Activated CD8-positive, alpha-beta T cell treated with anti-CD3 and anti-CD28 coated beads, Interleukin-2, amount 10 ng/mL, durations not matched to agents 7 days and 5 days (primary cell): ENCODE results near the gene STX2. TPM values are rescaled to one million over a fixed set of nuclear protein-coding genes. Genes with fewer than 3 reads are reported as not detected.

Experiments used
- ATAC-seq: fragments of 150-1000 bp; cut with Tn5 transposase; one replicate; pipeline ENCODE4 v1.10.0; 2021; ENCODE audit warnings: moderate library complexity
- CTCF ChIA-PET: fragments of 350-600 bp; sonication (Branson Sonifier 250); formaldehyde crosslinking; loops from one replicate; lab custom pipeline; 2021; ENCODE audit warnings: antibody characterized with exemption; lab: Charles Lee
- POLR2A ChIA-PET: fragments of 350-600 bp; sonication (Branson Sonifier 250); formaldehyde crosslinking; loops from one replicate; lab custom pipeline; 2021; ENCODE audit warnings: antibody characterized with exemption; lab: Charles Lee
- DNase-seq: peaks from one replicate; pipeline ENCODE4 v3.0.0-alpha.2; 2020
- H3K27ac Mint-ChIP-seq: one replicate; pipeline ENCODE4 v1.8.0; 2021; ENCODE audit warnings: mild to moderate bottlenecking, mixed read lengths
- H3K27me3 Mint-ChIP-seq: one replicate; pipeline ENCODE4 v1.8.0; 2021; ENCODE audit warnings: low read depth, mixed read lengths
- H3K36me3 Mint-ChIP-seq: one replicate; pipeline ENCODE4 v1.8.0; 2021; ENCODE audit warnings: low read depth, mixed read lengths
- H3K4me1 Mint-ChIP-seq: one replicate; pipeline ENCODE4 v1.8.0; 2021; ENCODE audit warnings: low read depth, mixed read lengths
- H3K4me3 Mint-ChIP-seq: one replicate; pipeline ENCODE4 v1.8.0; 2021; ENCODE audit warnings: mild to moderate bottlenecking, mixed read lengths
- H3K9me3 Mint-ChIP-seq: one replicate; pipeline ENCODE4 v1.8.0; 2022; ENCODE audit warnings: mixed read lengths; ENCODE audit not compliant: insufficient read depth
- total RNA-seq, 2 experiments: library from RNA; stranded (reverse); gene quantifications; one replicate each; pipeline ENCODE4 v1.2.3, GENCODE V29; 2021

Gene STX2
- total RNA-seq, 2 experiments from 2014 or later = 24.5 to 24.9 TPM

GRCh38 chr12:130839770-130840404, 837 bp upstream of the STX2 start:
- H3K4me1 Mint-ChIP-seq = peaks cover 32% of the 10 kb centered on the region
- peaks cover 2% of the 10 kb centered on the region for H3K27me3 Mint-ChIP-seq
- POLR2A ChIA-PET = no interaction called here
- H3K9me3 Mint-ChIP-seq = no peaks in the 10 kb centered on the region
- CTCF ChIA-PET = interaction anchor here (0.9 to 2.5 kb wide), 3 partner anchors 13 to 31 kb away, joined by 3 to 13 read pairs (median 4); no protein-coding TSS in a partner anchor
- H3K27ac Mint-ChIP-seq = peak overlapping the region; percentile 71
- no peak for ATAC-seq
- no peak for DNase-seq
- peaks cover 2% of the 10 kb centered on the region for H3K36me3 Mint-ChIP-seq
- H3K4me3 Mint-ChIP-seq = peak overlapping the region; percentile 77

GRCh38 chr12:130838284-130838950, 633 bp downstream of the STX2 start:
- peaks cover 34% of the 10 kb centered on the region for H3K4me1 Mint-ChIP-seq
- peaks cover 4% of the 10 kb centered on the region for H3K36me3 Mint-ChIP-seq
- DNase-seq = peak; percentile 46
- H3K27ac Mint-ChIP-seq = no peak overlapping the region
- H3K4me3 Mint-ChIP-seq = peak overlapping the region; percentile 81
- peak; percentile 48 for ATAC-seq
- H3K27me3 Mint-ChIP-seq = no peaks in the 10 kb centered on the region
- no peaks in the 10 kb centered on the region for H3K9me3 Mint-ChIP-seq
- ChIA-PET POLR2A (interaction anchor here (1.5 kb wide), 1 partner anchor 32 kb away, joined by 4 read pairs; no protein-coding TSS in a partner anchor), CTCF (interaction anchor here (1.4 to 5.6 kb wide), 3 partner anchors 8 to 32 kb away, joined by 3 to 45 read pairs (median 13); no protein-coding TSS in a partner anchor)

- no peak overlapping the region for H3K27ac Mint-ChIP-seq
- ChIA-PET CTCF (interaction anchor here (0.6 to 5.6 kb wide), 3 partner anchors 9 to 73 kb away, joined by 3 to 45 read pairs (median 3); no protein-coding TSS in a partner anchor), POLR2A (no interaction called here)
- DNase-seq = no peak
- peaks cover 4% of the 10 kb centered on the region for H3K36me3 Mint-ChIP-seq
- no peak overlapping the region for H3K4me3 Mint-ChIP-seq
- ATAC-seq = no peak
- H3K27me3 Mint-ChIP-seq = no peaks in the 10 kb centered on the region
- H3K4me1 Mint-ChIP-seq = peaks cover 34% of the 10 kb centered on the region
- no peaks in the 10 kb centered on the region for H3K9me3 Mint-ChIP-seq
These were observed 3.6 kb downstream of the STX2 start for GRCh38 chr12:130835436-130835835.

- Mint-ChIP-seq H3K4me1 (peaks cover 34% of the 10 kb centered on the region), H3K9me3 (no peaks in the 10 kb centered on the region), H3K36me3 (peaks cover 4% of the 10 kb centered on the region), H3K4me3 (no peak overlapping the region), H3K27me3 (no peaks in the 10 kb centered on the region), H3K27ac (no peak overlapping the region)
- DNase-seq (no peak), ATAC-seq (no peak)
- ChIA-PET CTCF (interaction anchor here (0.6 to 5.6 kb wide), 4 partner anchors 9 to 73 kb away, joined by 3 to 45 read pairs (median 4); no protein-coding TSS in a partner anchor), POLR2A (no interaction called here)
These were observed 4.0 kb downstream of the STX2 start for GRCh38 chr12:130835011-130835410.

- H3K9me3 Mint-ChIP-seq = no peaks in the 10 kb centered on the region
- no peak for ATAC-seq
These were observed 6.4 kb downstream of the STX2 start for GRCh38 chr12:130832561-130833209.

DNA sequence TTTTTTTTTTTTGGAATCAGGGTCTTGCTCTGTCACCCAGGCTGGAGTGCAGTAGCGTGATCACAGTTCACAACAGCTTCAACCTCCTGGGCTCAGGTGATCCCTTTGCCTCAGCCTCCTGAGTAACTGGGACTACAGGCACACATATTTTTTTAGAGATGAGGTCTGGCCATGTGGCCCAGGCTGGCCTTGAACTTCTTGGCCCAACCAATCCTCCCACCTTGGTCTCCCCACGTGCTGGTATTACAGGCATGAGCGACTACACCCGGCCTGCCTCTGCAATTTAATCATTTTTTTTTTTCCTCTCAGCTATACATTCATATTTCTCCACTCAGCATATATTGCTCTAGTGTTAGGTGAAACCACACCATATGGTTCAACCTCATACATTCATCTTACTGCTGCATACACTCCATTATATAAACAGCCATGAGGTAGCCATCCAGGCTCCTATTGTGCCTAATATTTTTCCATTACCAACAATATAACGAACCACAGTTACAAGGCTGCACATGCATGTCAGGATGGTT, 7.1 kb downstream of the STX2 start:
- Mint-ChIP-seq H3K27me3 (no peaks in the 10 kb centered on the region), H3K27ac (no peak overlapping the region), H3K4me1 (peaks cover 23% of the 10 kb centered on the region), H3K9me3 (no peaks in the 10 kb centered on the region), H3K36me3 (peaks cover 8% of the 10 kb centered on the region), H3K4me3 (no peak overlapping the region)
- ChIA-PET POLR2A (no interaction called here), CTCF (interaction anchor here (0.9 to 1.3 kb wide), 2 partner anchors 12 to 300 kb away, joined by 3 to 4 read pairs; no protein-coding TSS in a partner anchor)
- DNase-seq (no peak), ATAC-seq (no peak)

More at GRCh38 chr12:130832561-130833209, 6.4 kb downstream of the STX2 start:
- H3K4me3 Mint-ChIP-seq = no peak overlapping the region
- DNase-seq = no peak
- CTCF ChIA-PET = no interaction called here
- H3K27me3 Mint-ChIP-seq = no peaks in the 10 kb centered on the region
- peaks cover 21% of the 10 kb centered on the region for H3K4me1 Mint-ChIP-seq
- peaks cover 4% of the 10 kb centered on the region for H3K36me3 Mint-ChIP-seq
- no peak overlapping the region for H3K27ac Mint-ChIP-seq
- POLR2A ChIA-PET = no interaction called here

DNA sequence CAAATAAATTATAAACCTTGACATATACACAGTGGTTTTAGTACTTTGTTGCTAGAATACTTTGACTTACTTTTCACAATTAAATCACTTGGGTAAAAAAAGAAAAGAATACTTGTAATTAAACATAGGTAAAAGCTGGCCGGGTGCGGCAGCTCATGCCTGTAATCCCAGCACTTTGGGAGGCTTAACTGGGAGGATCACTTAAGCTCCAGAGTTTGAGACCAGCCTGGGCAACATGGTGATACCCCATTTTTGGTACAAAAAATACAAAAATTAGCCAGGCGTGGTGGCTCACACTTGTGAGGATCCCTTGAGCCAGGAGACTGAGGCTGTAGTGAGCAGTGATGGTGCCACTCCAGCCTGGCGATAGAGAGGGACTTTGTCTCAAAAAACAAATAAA, 7.8 kb downstream of the STX2 start:
- no peaks in the 10 kb centered on the region for H3K9me3 Mint-ChIP-seq
- H3K4me1 Mint-ChIP-seq = peaks cover 20% of the 10 kb centered on the region
- peaks cover 8% of the 10 kb centered on the region for H3K36me3 Mint-ChIP-seq
- H3K4me3 Mint-ChIP-seq = no peak overlapping the region
- no peak for ATAC-seq
- CTCF ChIA-PET = interaction anchor here (0.9 to 1.3 kb wide), 2 partner anchors 11 to 301 kb away, joined by 3 to 4 read pairs; no protein-coding TSS in a partner anchor
- no peak overlapping the region for H3K27ac Mint-ChIP-seq
- POLR2A ChIA-PET = no interaction called here
- DNase-seq = no peak
- no peaks in the 10 kb centered on the region for H3K27me3 Mint-ChIP-seq

DNA sequence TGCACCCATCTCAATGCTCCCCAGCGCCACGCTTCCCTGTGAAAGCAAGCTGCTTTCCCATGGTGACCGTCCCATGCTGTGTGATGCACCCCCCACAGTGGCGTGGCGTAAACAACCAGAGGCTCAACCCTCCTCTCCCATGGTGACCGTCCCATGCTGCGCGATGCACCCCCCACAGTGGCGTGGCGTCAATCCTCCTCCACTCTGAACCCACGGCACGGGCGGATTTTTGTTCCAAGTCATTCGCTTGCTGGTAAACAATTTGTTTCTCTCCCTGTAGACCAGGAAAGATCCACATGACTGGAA, 8.9 kb downstream of the STX2 start:
- H3K4me1 Mint-ChIP-seq = peaks cover 23% of the 10 kb centered on the region
- CTCF ChIA-PET = no interaction called here
- H3K4me3 Mint-ChIP-seq = no peak overlapping the region
- H3K27ac Mint-ChIP-seq = no peak overlapping the region
- H3K27me3 Mint-ChIP-seq = no peaks in the 10 kb centered on the region
- H3K9me3 Mint-ChIP-seq = no peaks in the 10 kb centered on the region
- DNase-seq = no peak
- peaks cover 10% of the 10 kb centered on the region for H3K36me3 Mint-ChIP-seq
- no peak for ATAC-seq
- POLR2A ChIA-PET = no interaction called here

GRCh38 chr12:130829391-130830245, 9.4 kb downstream of the STX2 start:
- Mint-ChIP-seq H3K27me3 (no peaks in the 10 kb centered on the region), H3K27ac (no peak overlapping the region), H3K4me1 (peaks cover 20% of the 10 kb centered on the region), H3K36me3 (peaks cover 12% of the 10 kb centered on the region), H3K9me3 (no peaks in the 10 kb centered on the region), H3K4me3 (no peak overlapping the region)
- no peak for ATAC-seq
- no peak for DNase-seq
- CTCF ChIA-PET = no interaction called here
- POLR2A ChIA-PET = no interaction called here

DNA sequence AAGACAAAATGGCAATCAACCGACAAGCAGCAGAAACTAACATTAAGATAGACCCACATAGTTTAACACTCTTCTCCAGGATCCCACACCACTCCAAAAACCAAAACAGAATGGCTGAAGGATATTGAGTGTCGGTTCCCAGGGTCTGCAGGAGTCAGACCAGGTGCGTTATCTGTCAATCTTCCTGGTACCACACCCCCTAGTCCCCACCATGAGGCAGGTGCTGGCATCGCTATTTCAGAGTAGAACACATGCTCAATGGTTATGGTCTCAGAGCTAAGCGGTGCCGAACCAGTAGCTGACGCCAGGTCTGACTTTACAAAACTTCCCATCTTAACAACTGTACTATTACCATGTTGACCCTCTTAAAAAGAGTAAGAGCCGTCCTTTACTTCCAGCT, 10.2 kb downstream of the STX2 start:
- ChIA-PET CTCF (no interaction called here), POLR2A (no interaction called here)
- Mint-ChIP-seq H3K36me3 (peaks cover 10% of the 10 kb centered on the region), H3K4me1 (peaks cover 20% of the 10 kb centered on the region), H3K4me3 (no peak overlapping the region), H3K27ac (no peak overlapping the region), H3K9me3 (no peaks in the 10 kb centered on the region), H3K27me3 (no peaks in the 10 kb centered on the region)
- DNase-seq (no peak), ATAC-seq (no peak)

DNA sequence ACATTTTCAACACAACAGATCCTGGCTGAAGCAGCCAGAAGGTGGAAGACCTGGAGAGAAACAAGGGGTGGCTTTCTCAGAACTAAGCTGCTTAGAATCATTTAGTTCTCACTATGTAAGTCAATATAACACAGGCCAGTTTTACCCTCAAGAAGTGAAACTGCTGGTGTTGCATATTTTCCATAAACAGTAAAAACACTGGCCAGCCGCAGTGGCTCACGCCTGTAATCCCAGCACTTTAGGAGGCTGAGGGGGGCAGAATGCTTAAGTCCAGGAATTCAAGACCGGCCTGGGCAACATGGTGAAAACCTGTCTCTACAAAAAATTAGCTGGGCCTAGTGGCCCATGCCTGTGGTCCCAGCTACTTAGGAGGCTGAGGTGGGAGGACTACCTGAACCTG, 11.6 kb downstream of the STX2 start:
- Mint-ChIP-seq H3K4me1 (peaks cover 20% of the 10 kb centered on the region), H3K27ac (no peak overlapping the region), H3K27me3 (no peaks in the 10 kb centered on the region), H3K4me3 (no peak overlapping the region), H3K36me3 (peaks cover 21% of the 10 kb centered on the region), H3K9me3 (no peaks in the 10 kb centered on the region)
- ATAC-seq = no peak
- CTCF ChIA-PET = interaction anchor here (0.7 to 3.4 kb wide), 7 partner anchors 9 to 305 kb away, joined by 3 to 20 read pairs (median 4); no protein-coding TSS in a partner anchor
- POLR2A ChIA-PET = interaction anchor here (1.3 kb wide), 1 partner anchor 48 kb away, joined by 3 read pairs; no protein-coding TSS in a partner anchor
- no peak for DNase-seq
